ENCODE measurements around the gene INSYN2B. TPM values are rescaled to one million over a fixed set of nuclear protein-coding genes. Genes with fewer than 3 reads are reported as not detected.
A peak's percentile ranks its signal among the peaks of the same experiment; 100 is the strongest.
"Not testable (repeated sequence)": the region's sequence is repeated elsewhere in the genome, so short reads cannot be mapped to it uniquely, and the experiment has no call there.

Gene INSYN2B
- total RNA-seq, 5 donors from 2014 or later (not counting 1 experiment from before 2014, with no cell fraction given), result not detected

DNA sequence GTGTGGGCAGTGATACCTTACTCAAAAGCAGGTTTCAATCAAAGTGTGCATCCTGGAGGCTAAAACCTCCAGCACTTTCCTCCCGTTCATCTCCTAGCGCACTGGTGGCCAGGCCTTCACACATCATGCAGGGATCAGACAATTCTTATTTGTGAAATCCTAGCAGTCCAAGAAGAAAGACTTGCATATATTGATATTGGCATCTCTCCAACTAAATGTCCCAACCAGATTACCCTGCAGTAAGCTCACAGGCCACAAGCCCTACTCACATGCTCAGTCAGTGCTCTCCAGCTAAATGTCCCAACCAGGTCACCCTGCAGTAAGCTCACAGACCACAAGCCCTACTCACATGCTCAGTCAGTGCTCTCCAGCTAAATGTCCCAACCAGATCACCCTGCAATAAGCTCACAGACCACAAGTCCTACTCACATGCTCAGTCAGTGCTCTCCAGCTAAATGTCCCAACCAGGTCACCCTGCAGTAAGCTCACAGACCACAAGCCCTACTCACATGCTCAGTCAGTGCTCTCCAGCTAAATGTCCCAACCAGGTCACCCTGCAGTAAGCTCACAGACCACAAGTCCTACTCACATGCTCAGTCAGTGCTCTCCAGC is 146.5 kb downstream of the INSYN2B start:
- H3K27me3 Mint-ChIP-seq; H3K36me3 ChIP-seq (ENCODE audit: control insufficient read depth in 2 of 2, extremely low read depth in 1 of 2, insufficient read depth in 1 of 2, low read length in 1 of 2); DNase-seq; ATAC-seq (replicated peaks in 1 of 4); H3K9me3 Mint-ChIP-seq; H3K4me3 Mint-ChIP-seq; CTCF ChIA-PET; H3K4me3 ChIP-seq (ENCODE audit: control insufficient read depth in 1 of 2, extremely low read depth in 1 of 2, low read length in 1 of 2); H3K27ac ChIP-seq (ENCODE audit: low read length); H3K4me1 ChIP-seq (ENCODE audit: control insufficient read depth in 1 of 2, extremely low read depth in 1 of 2, insufficient read depth in 2 of 2, low read length in 2 of 2); H3K27me3 ChIP-seq (replicated peaks in 1 of 2; ENCODE audit: control insufficient read depth in 2 of 2, extremely low read depth in 1 of 2, insufficient read depth in 2 of 2, low read length in 1 of 2); H3K9me3 ChIP-seq; POLR2A ChIA-PET: not testable (repeated sequence)
- Mint-ChIP-seq H3K4me1 (peaks cover 8 to 18% (median 14%) of the 10 kb centered on the region in 3 donors), H3K36me3 (peaks cover 38% of the 10 kb centered on the region), H3K27ac (peak overlapping the region in 1 of 2 donors; percentile 64)
- no CpG with 5 or more reads among the region's 2 CpGs for WGBS (ENCODE audit: insufficient coverage)

DNA sequence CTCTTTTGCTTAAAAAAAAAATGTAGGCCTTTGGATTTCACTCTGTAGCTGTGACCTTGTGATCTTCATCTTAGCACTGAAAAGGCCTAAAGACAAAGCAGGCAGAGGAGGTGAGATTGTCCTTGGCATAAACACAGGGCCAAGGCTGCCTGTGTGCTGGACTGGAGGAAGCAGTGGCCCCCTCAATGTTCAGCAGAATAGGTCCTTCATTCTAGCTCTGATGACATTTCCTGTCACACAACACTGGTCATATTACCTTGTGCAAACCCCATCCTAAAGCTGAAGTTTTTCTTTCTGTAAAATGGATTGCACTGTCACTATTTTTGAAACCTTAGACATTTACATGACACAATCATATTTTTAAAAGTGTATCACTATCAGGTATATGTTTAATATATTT is 147.4 kb downstream of the INSYN2B start:
- ChIA-PET CTCF (no interaction called here), POLR2A (no interaction called here)
- no peak overlapping the region for H3K4me3 Mint-ChIP-seq
- DNase-seq, result no peak
- peaks cover 5 to 14% (median 13%) of the 10 kb centered on the region in 3 donors for H3K4me1 Mint-ChIP-seq
- no peaks in the 10 kb centered on the region for H3K9me3 ChIP-seq
- no peak for ATAC-seq (replicated peaks in 1 of 4)
- no peaks in the 10 kb centered on the region for H3K27me3 ChIP-seq (replicated peaks in 1 of 2; ENCODE audit: control insufficient read depth in 2 of 2, extremely low read depth in 1 of 2, insufficient read depth in 2 of 2, low read length in 1 of 2)
- peak overlapping the region in 1 of 2 donors; percentile 12 for H3K27ac Mint-ChIP-seq
- no peaks in the 10 kb centered on the region for H3K9me3 Mint-ChIP-seq
- H3K27me3 Mint-ChIP-seq, result no peaks in the 10 kb centered on the region
- peaks cover 0 to 5% of the 10 kb centered on the region in 2 donors for H3K36me3 ChIP-seq (ENCODE audit: control insufficient read depth in 2 of 2, extremely low read depth in 1 of 2, insufficient read depth in 1 of 2, low read length in 1 of 2)
- H3K4me3 ChIP-seq (ENCODE audit: control insufficient read depth in 1 of 2, extremely low read depth in 1 of 2, low read length in 1 of 2), result no peak overlapping the region
- H3K27ac ChIP-seq (ENCODE audit: low read length), result no peak overlapping the region
- H3K36me3 Mint-ChIP-seq, result peaks cover 35% of the 10 kb centered on the region
- H3K4me1 ChIP-seq (ENCODE audit: control insufficient read depth in 1 of 2, extremely low read depth in 1 of 2, insufficient read depth in 2 of 2, low read length in 2 of 2), result no peaks in the 10 kb centered on the region

DNA sequence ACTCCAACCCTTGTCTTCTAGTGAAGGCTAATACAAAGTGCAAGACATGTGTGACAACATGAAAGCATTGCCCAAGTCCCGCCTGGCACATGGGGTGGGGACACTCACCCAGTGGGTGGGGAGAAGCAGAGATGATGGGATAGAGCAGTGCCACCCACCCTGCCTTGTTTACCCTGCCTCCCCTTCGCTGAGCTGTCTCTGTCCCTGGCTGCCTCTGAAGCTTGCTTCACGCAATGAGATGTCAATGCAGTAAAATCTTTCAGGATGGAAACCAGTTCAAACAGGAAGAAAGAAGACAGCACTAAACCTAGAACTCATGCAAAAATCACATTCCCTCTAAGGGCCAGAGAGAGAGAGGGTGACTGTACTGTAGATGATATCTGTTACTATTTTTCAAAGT is 148.0 kb downstream of the INSYN2B start:
- CTCF ChIA-PET, result no interaction called here
- Histone ChIP-seq H3K27ac (ENCODE audit: low read length) (no peak overlapping the region), H3K36me3 (ENCODE audit: control insufficient read depth in 2 of 2, extremely low read depth in 1 of 2, insufficient read depth in 1 of 2, low read length in 1 of 2) (peaks cover 0 to 5% of the 10 kb centered on the region in 2 donors), H3K4me3 (ENCODE audit: control insufficient read depth in 1 of 2, extremely low read depth in 1 of 2, low read length in 1 of 2) (no peak overlapping the region), H3K9me3 (no peaks in the 10 kb centered on the region), H3K4me1 (ENCODE audit: control insufficient read depth in 1 of 2, extremely low read depth in 1 of 2, insufficient read depth in 2 of 2, low read length in 2 of 2) (no peaks in the 10 kb centered on the region), H3K27me3 (replicated peaks in 1 of 2; ENCODE audit: control insufficient read depth in 2 of 2, extremely low read depth in 1 of 2, insufficient read depth in 2 of 2, low read length in 1 of 2) (no peaks in the 10 kb centered on the region)
- WGBS (ENCODE audit: insufficient coverage), result 100% methylated on average over 1 of the region's 3 CpGs
- DNase-seq, result no peak
- POLR2A ChIA-PET, result no interaction called here
- H3K4me3 Mint-ChIP-seq, result no peak overlapping the region
- no peak for ATAC-seq (replicated peaks in 1 of 4)
- H3K4me1 Mint-ChIP-seq, result peaks cover 5 to 16% (median 14%) of the 10 kb centered on the region in 3 donors
- H3K27ac Mint-ChIP-seq, result peak overlapping the region in 1 of 2 donors; percentile 19
- H3K36me3 Mint-ChIP-seq, result peaks cover 33% of the 10 kb centered on the region
- no peaks in the 10 kb centered on the region for H3K27me3 Mint-ChIP-seq
- no peaks in the 10 kb centered on the region for H3K9me3 Mint-ChIP-seq

GRCh38 chr5:169831331-169831730 is 149.0 kb downstream of the INSYN2B start:
- CTCF ChIA-PET, result no interaction called here

GRCh38 chr5:169828385-169828784 is 151.9 kb downstream of the INSYN2B start:
- ChIA-PET POLR2A (interaction anchor here in 1 of 2 donors (1.0 kb wide), 1 partner anchor 11 kb away, joined by 5 read pairs; no protein-coding TSS in a partner anchor), CTCF (no interaction called here)
- no peak overlapping the region for H3K4me3 Mint-ChIP-seq
- peak overlapping the region in 1 of 2 donors; percentile 28 for H3K27ac Mint-ChIP-seq
- DNase-seq, result no peak
- H3K27me3 ChIP-seq (replicated peaks in 1 of 2; ENCODE audit: control insufficient read depth in 2 of 2, extremely low read depth in 1 of 2, insufficient read depth in 2 of 2, low read length in 1 of 2), result no peaks in the 10 kb centered on the region
- H3K36me3 ChIP-seq (ENCODE audit: control insufficient read depth in 2 of 2, extremely low read depth in 1 of 2, insufficient read depth in 1 of 2, low read length in 1 of 2), result peaks cover 0 to 9% of the 10 kb centered on the region in 2 donors
- no peaks in the 10 kb centered on the region for H3K27me3 Mint-ChIP-seq
- H3K9me3 ChIP-seq, result no peaks in the 10 kb centered on the region
- H3K36me3 Mint-ChIP-seq, result peaks cover 39% of the 10 kb centered on the region
- WGBS (ENCODE audit: insufficient coverage), result 40% methylated on average over 1 of the region's 4 CpGs
- peaks cover 2 to 18% (median 12%) of the 10 kb centered on the region in 3 donors for H3K4me1 Mint-ChIP-seq
- no peaks in the 10 kb centered on the region for H3K4me1 ChIP-seq (ENCODE audit: control insufficient read depth in 1 of 2, extremely low read depth in 1 of 2, insufficient read depth in 2 of 2, low read length in 2 of 2)
- H3K27ac ChIP-seq (ENCODE audit: low read length), result no peak overlapping the region
- no peak overlapping the region for H3K4me3 ChIP-seq (ENCODE audit: control insufficient read depth in 1 of 2, extremely low read depth in 1 of 2, low read length in 1 of 2)
- no peaks in the 10 kb centered on the region for H3K9me3 Mint-ChIP-seq
- ATAC-seq (replicated peaks in 1 of 4), result no peak

More at GRCh38 chr5:169831331-169831730, 149.0 kb downstream of the INSYN2B start:
- no peaks in the 10 kb centered on the region for H3K4me1 ChIP-seq (ENCODE audit: control insufficient read depth in 1 of 2, extremely low read depth in 1 of 2, insufficient read depth in 2 of 2, low read length in 2 of 2)
- H3K27ac ChIP-seq (ENCODE audit: low read length), result no peak overlapping the region
- Mint-ChIP-seq H3K9me3 (no peaks in the 10 kb centered on the region), H3K36me3 (peaks cover 30% of the 10 kb centered on the region), H3K27ac (no peak overlapping the region), H3K4me3 (no peak overlapping the region), H3K4me1 (peaks cover 2 to 16% (median 14%) of the 10 kb centered on the region in 3 donors), H3K27me3 (no peaks in the 10 kb centered on the region)
- ATAC-seq (replicated peaks in 1 of 4) (no peak), DNase-seq (no peak)
- peaks cover 0 to 5% of the 10 kb centered on the region in 2 donors for H3K36me3 ChIP-seq (ENCODE audit: control insufficient read depth in 2 of 2, extremely low read depth in 1 of 2, insufficient read depth in 1 of 2, low read length in 1 of 2)
- no peak overlapping the region for H3K4me3 ChIP-seq (ENCODE audit: control insufficient read depth in 1 of 2, extremely low read depth in 1 of 2, low read length in 1 of 2)
- WGBS (ENCODE audit: insufficient coverage), result no CpG with 5 or more reads among the region's 1 CpG
- H3K27me3 ChIP-seq (replicated peaks in 1 of 2; ENCODE audit: control insufficient read depth in 2 of 2, extremely low read depth in 1 of 2, insufficient read depth in 2 of 2, low read length in 1 of 2), result no peaks in the 10 kb centered on the region
- no peaks in the 10 kb centered on the region for H3K9me3 ChIP-seq
- POLR2A ChIA-PET, result no interaction called here

- no CpG with 5 or more reads among the region's 3 CpGs for WGBS (ENCODE audit: insufficient coverage)
- no peak for ATAC-seq (replicated peaks in 1 of 4)
- H3K27me3 Mint-ChIP-seq, result no peaks in the 10 kb centered on the region
- peaks cover 43% of the 10 kb centered on the region for H3K36me3 Mint-ChIP-seq
- no peaks in the 10 kb centered on the region for H3K4me1 ChIP-seq (ENCODE audit: control insufficient read depth in 1 of 2, extremely low read depth in 1 of 2, insufficient read depth in 2 of 2, low read length in 2 of 2)
- H3K4me3 ChIP-seq (ENCODE audit: control insufficient read depth in 1 of 2, extremely low read depth in 1 of 2, low read length in 1 of 2), result no peak overlapping the region
- no peaks in the 10 kb centered on the region for H3K9me3 Mint-ChIP-seq
- H3K27ac Mint-ChIP-seq, result peak overlapping the region in 1 of 2 donors; percentile 28
- H3K27ac ChIP-seq (ENCODE audit: low read length), result no peak overlapping the region
- ChIA-PET CTCF (interaction anchor here in 1 of 2 donors (0.7 kb wide), 1 partner anchor 56 kb away, joined by 4 read pairs; no protein-coding TSS in a partner anchor), POLR2A (no interaction called here)
- peaks cover 0 to 15% (median 12%) of the 10 kb centered on the region in 3 donors for H3K4me1 Mint-ChIP-seq
- H3K36me3 ChIP-seq (ENCODE audit: control insufficient read depth in 2 of 2, extremely low read depth in 1 of 2, insufficient read depth in 1 of 2, low read length in 1 of 2), result peaks cover 0 to 9% of the 10 kb centered on the region in 2 donors
- H3K27me3 ChIP-seq (replicated peaks in 1 of 2; ENCODE audit: control insufficient read depth in 2 of 2, extremely low read depth in 1 of 2, insufficient read depth in 2 of 2, low read length in 1 of 2), result no peaks in the 10 kb centered on the region
- DNase-seq, result no peak
- H3K4me3 Mint-ChIP-seq, result no peak overlapping the region
- H3K9me3 ChIP-seq, result no peaks in the 10 kb centered on the region
These were observed 152.5 kb downstream of the INSYN2B start for GRCh38 chr5:169827769-169828168.
